ENCODE data around the gene FAM170A.

Gene FAM170A

DNA sequence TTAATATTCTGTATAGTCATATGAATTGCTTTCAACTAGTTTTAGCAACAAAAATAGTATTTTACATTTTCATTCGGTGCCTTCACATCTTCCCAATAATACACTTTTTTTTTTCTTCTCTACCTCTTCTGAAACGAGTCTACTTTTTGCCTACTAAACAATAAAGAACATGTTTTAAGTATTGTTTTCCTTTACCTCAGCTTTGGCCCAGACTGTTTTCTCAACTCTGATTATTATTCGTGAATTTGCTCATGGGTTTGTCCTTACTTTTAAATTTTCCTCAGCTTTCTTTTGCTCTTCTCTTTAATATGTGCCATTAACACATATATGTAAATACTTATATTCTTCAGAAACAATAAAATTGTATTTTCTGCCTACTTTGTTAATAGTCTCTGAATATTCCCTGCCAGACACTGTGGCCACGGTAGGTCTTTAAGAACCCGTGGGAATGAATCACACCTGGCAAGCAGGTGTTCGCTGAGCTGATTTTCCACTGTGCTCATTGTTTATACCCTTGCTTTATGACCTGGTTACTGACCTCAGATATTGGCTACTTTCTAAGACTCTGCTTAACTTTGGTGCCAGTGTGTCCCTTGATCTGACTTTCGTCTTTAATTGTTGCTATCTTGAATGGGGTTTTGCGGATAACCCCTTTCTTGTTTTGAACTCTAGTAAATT is 49.1 kb downstream of the FAM170A start:
- DNase-seq (ENCODE audit: low read depth), result no peak
- TF ChIP-seq, protein P1, sequence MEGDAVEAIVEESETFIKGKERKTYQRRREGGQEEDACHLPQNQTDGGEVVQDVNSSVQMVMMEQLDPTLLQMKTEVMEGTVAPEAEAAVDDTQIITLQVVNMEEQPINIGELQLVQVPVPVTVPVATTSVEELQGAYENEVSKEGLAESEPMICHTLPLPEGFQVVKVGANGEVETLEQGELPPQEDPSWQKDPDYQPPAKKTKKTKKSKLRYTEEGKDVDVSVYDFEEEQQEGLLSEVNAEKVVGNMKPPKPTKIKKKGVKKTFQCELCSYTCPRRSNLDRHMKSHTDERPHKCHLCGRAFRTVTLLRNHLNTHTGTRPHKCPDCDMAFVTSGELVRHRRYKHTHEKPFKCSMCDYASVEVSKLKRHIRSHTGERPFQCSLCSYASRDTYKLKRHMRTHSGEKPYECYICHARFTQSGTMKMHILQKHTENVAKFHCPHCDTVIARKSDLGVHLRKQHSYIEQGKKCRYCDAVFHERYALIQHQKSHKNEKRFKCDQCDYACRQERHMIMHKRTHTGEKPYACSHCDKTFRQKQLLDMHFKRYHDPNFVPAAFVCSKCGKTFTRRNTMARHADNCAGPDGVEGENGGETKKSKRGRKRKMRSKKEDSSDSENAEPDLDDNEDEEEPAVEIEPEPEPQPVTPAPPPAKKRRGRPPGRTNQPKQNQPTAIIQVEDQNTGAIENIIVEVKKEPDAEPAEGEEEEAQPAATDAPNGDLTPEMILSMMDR (IDR thresholded peaks at IDR 0.05; ENCODE audit: insufficient read depth, low read depth, low read length, missing control alignments), result no peak
- H3K4me3 ChIP-seq (ENCODE audit: low read depth, low read length), result no peak overlapping the region

DNA sequence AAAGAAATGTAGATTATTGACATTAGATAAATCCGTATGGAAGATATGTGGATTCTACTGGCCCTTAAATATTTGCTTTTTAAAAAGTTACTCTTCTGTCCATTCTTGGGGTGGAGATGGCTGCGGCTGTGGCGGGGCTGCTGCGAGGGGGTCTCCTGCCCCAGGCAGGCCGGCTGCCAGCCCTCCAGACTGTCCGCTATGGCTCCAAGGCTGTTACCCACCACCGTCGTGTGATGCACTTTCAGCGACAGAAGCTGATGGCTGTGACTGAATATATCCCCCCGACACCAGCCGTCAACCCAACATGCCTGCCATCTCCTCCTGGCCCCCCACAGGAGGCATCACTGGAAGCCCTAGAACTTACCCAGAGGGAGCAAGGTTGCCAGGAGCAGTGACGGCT is 50.7 kb downstream of the FAM170A start:
- TF ChIP-seq, protein P1 (IDR thresholded peaks at IDR 0.05; ENCODE audit: insufficient read depth, low read depth, low read length, missing control alignments), result no peak
- no peak overlapping the region for H3K4me3 ChIP-seq (ENCODE audit: low read depth, low read length)
- DNase-seq (ENCODE audit: low read depth), result no peak

DNA sequence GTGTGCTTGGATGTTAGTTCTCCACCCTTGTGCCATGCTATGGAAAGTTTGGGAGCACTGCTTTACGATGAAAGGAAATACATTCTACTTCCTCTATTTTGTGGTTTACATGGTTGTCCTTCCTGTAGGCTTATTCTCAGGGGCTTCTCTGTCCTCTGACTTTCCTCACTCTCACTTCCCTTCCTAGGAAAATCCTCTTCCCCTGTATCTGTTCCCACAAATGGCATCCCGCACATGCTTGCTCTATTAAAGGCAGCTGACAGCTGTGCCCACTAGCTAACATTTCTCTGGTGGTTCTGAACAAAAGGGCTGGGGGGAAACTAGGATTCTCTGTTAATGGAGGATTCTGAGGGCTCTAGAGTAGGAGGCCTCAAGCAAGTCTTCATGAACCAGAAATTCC is 52.4 kb downstream of the FAM170A start:
- TF ChIP-seq, protein P1 (IDR thresholded peaks at IDR 0.05; ENCODE audit: insufficient read depth, low read depth, low read length, missing control alignments), result no peak
- DNase-seq (ENCODE audit: low read depth), result no peak
- no peak overlapping the region for H3K4me3 ChIP-seq (ENCODE audit: low read depth, low read length)

DNA sequence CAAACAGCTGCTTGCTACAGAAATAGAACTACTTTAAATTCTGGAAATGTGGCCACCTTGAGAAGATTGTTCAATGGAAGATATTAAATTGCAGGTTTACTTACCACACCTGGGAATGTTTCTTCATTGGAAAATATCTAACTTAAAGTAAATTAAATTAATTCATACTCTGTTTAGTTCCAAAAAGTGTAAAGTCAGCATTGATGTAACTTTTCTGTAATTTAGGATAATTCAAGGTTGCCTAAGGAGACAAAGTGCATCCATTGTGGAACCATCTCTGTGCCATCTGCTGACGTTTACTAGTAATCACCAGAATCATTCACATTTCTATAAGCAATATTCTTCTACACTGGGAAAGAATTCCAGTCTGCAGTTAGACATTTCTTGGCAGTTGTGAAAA is 53.0 kb downstream of the FAM170A start:
- no peak overlapping the region for H3K4me3 ChIP-seq (ENCODE audit: low read depth, low read length)
- TF ChIP-seq, protein P1 (IDR thresholded peaks at IDR 0.05; ENCODE audit: insufficient read depth, low read depth, low read length, missing control alignments), result no peak
- no peak for DNase-seq (ENCODE audit: low read depth)

All from GM12865 (cell line).